ENCODE results near the gene ABCA2.

- TF ChIP-seq HDGF (IDR thresholded peaks at IDR 0.05; ENCODE audit: borderline replicate concordance) (no peak), NFRKB (IDR thresholded peaks at IDR 0.05) (no peak), ARNT (IDR thresholded peaks at IDR 0.05) (no peak), SP1 (IDR thresholded peaks at IDR 0.05) (no peak), ELF4 (IDR thresholded peaks at IDR 0.05) (no peak), TARDBP (IDR thresholded peaks at IDR 0.05) (no peak)
Observed at GRCh38 chr9:137056739-137057415, 28.8 kb upstream of the ABCA2 start.
